ENCODE results near the gene ZC3H7B.
"Not testable (repeated sequence)": the region's sequence is repeated elsewhere in the genome, so short reads cannot be mapped to it uniquely, and the experiment has no call there.

ZC3H7B gene

DNA sequence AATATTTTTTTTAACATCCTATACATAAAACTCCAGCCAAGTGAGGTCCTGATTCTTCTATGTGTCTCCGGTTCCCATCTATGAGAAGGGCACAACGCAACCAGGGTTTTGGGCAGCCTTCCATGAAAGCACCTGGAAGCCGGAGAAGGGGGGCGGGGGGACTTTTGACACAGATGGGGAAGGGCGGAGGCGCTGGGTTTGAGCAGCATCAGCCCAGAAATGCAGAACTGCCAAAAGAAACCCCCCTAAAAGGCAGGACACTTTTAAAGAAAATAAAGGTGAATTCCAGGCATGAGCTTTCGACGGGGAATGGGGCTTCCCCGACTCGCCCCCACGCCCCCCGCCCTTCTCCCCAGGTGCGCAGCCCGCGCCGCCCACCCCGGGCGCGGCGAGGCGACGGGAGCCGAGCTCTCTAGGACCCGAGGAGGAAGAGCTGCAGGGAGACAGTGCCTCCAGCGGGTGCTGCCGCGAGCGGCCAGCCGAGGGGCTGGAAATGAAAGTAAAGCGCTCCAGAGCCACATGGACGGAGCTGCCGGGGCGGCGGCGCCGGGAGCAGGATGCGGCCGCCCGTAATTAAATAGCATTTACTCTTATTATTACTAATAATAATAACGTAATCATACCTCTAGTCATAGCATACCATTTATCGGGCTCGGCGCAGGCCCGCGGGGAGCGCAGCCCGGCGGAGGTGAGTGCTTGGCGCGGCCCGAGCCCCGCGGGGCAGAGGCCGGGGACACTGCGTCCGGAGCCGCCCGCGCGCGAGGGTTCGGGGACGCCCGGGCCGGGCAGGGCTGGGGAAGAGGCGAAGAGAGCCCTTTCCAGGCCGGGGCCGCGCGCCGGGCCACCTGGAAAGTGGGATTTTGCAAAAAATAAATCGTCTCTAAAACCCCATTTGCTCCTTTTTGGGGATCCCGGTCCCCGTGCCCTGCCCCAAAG lies at the start of gene ZC3H7B:
Gene ZC3H7B (plus strand): TSS at position 441 of the 936 bp plus-strand sequence. CDS start 19,136 bp downstream, outside the sequence.
- Histone ChIP-seq H3K27me3 (ENCODE audit: insufficient read depth, low read length) (no peaks in the 10 kb centered on the region), H3K4me3 (ENCODE audit: low read depth, low read length) (peak within 1 kb of the TSS; percentile 88), H3K4me1 (ENCODE audit: control insufficient read depth, insufficient read depth, low read length, unreplicated experiment) (peaks cover 19% of the 10 kb centered on the region), H2AFZ (ENCODE audit: low read length, unreplicated experiment) (peak within 1 kb of the TSS; percentile 33), H3K36me3 (ENCODE audit: insufficient read depth, low read length) (no peaks in the 10 kb centered on the region), H3K27ac (ENCODE audit: low read depth, low read length) (peak within 1 kb of the TSS; percentile 55), H3K79me2 (ENCODE audit: control insufficient read depth, insufficient read depth, low read length, unreplicated experiment) (peaks cover 51% of the 10 kb centered on the region)

DNA sequence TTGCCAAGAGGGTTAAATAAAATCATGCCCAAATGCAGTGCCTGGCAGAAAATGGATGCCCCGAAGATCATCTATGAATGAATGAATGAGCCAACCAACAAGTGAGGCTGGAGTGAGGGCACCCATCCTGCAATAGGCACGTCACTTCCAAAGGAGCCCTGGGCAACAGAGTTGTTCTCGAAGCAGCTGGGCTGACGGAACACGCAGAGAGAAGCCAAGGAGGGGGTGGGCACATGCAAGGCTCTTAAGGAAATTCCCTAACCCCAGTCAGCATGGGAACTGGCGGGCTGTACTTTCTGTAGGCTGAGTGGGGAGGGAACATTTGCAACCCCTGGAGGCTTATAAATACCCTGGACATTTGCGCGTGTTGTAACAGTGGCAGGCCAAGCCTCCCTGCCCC lies 49.0 kb upstream of the ZC3H7B start:
- Histone ChIP-seq H3K27me3 (ENCODE audit: insufficient read depth, low read length) (no peaks in the 10 kb centered on the region), H3K79me2 (ENCODE audit: control insufficient read depth, insufficient read depth, low read length, unreplicated experiment) (peaks cover 3% of the 10 kb centered on the region), H3K36me3 (ENCODE audit: insufficient read depth, low read length) (no peaks in the 10 kb centered on the region), H3K4me1 (ENCODE audit: control insufficient read depth, insufficient read depth, low read length, unreplicated experiment) (peaks cover 10% of the 10 kb centered on the region), H3K27ac (ENCODE audit: low read depth, low read length) (no peak overlapping the region), H2AFZ (ENCODE audit: low read length, unreplicated experiment) (no peak overlapping the region), H3K4me3 (ENCODE audit: low read depth, low read length) (no peak overlapping the region)

GRCh38 chr22:41254230-41254629 lies 47.1 kb upstream of the ZC3H7B start:
- no peaks in the 10 kb centered on the region for H3K36me3 ChIP-seq (ENCODE audit: insufficient read depth, low read length)
- no peaks in the 10 kb centered on the region for H3K27me3 ChIP-seq (ENCODE audit: insufficient read depth, low read length)
- no peak overlapping the region for H2AFZ ChIP-seq (ENCODE audit: low read length, unreplicated experiment)
- H3K4me3 ChIP-seq (ENCODE audit: low read depth, low read length) = no peak overlapping the region
- H3K79me2 ChIP-seq (ENCODE audit: control insufficient read depth, insufficient read depth, low read length, unreplicated experiment) = peaks cover 3% of the 10 kb centered on the region
- peaks cover 14% of the 10 kb centered on the region for H3K4me1 ChIP-seq (ENCODE audit: control insufficient read depth, insufficient read depth, low read length, unreplicated experiment)
- H3K27ac ChIP-seq (ENCODE audit: low read depth, low read length) = no peak overlapping the region

DNA sequence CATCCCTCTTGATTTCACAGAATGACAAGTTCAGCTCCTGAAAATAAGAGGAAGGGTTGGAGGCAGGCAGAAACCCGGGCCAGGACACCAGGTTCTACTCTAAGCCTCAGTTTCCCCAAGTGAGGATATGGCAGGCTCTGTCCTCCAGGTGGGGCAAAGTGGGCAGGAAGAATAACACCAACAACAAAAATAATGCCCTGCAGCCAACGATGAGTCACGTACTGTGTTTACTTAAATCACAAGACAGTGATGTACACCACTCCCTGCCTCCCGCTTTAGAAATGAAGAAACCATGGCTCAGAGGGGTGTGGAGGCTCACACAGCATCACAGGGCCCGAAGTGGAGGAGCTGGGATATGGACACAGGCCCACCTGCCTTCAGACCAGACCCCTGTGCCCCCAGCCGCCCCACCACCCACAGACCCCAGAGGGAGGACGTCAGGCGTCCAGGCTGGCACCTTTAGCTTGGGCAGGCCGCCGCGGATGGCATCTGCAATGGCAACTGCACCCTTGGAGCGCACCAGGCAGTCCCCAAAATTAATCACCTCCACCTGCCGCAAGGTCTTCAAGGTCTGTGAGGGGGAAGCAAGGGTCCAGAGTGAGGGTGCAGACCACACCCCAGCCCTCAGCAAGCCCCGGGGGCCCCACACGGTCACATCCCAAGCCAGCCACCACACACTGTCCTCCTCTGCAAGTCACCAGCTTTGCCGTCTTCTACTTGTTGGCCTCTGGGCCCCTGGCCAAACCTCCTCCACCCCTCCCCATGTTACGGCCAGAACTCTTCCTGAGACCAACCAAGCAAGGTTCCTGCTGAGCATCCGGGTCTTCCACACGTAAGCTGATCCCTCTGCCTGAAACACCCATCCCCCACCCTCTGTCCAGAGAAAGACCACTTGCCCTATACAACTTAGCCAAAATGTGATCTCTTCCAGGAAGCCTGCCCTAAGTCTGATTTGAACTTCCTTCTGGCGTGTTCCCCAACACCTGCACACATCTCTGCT lies 44.8 kb upstream of the ZC3H7B start:
- H3K27me3 ChIP-seq (ENCODE audit: insufficient read depth, low read length) = no peaks in the 10 kb centered on the region
- H3K4me3 ChIP-seq (ENCODE audit: low read depth, low read length) = no peak overlapping the region
- H3K27ac ChIP-seq (ENCODE audit: low read depth, low read length) = peak overlapping the region; percentile 45; the same call in 1 of the 2 replicates
- H3K79me2 ChIP-seq (ENCODE audit: control insufficient read depth, insufficient read depth, low read length, unreplicated experiment) = peaks cover 3% of the 10 kb centered on the region
- no peak overlapping the region for H2AFZ ChIP-seq (ENCODE audit: low read length, unreplicated experiment)
- H3K4me1 ChIP-seq (ENCODE audit: control insufficient read depth, insufficient read depth, low read length, unreplicated experiment) = peaks cover 14% of the 10 kb centered on the region
- 0 out of 2 replicates have a peak, but pooled peaks cover 7% of the 10 kb centered on the region for H3K36me3 ChIP-seq (ENCODE audit: insufficient read depth, low read length)

GRCh38 chr22:41257696-41258095 lies 43.6 kb upstream of the ZC3H7B start:
- no peak overlapping the region for H3K27ac ChIP-seq (ENCODE audit: low read depth, low read length)
- H2AFZ ChIP-seq (ENCODE audit: low read length, unreplicated experiment) = no peak overlapping the region
- H3K36me3 ChIP-seq (ENCODE audit: insufficient read depth, low read length) = 0 out of 2 replicates have a peak, but pooled peaks cover 8% of the 10 kb centered on the region
- peaks cover 3% of the 10 kb centered on the region for H3K79me2 ChIP-seq (ENCODE audit: control insufficient read depth, insufficient read depth, low read length, unreplicated experiment)
- H3K4me3 ChIP-seq (ENCODE audit: low read depth, low read length) = no peak overlapping the region
- H3K27me3 ChIP-seq (ENCODE audit: insufficient read depth, low read length) = no peaks in the 10 kb centered on the region
- H3K4me1 ChIP-seq (ENCODE audit: control insufficient read depth, insufficient read depth, low read length, unreplicated experiment) = peaks cover 14% of the 10 kb centered on the region

- H3K27ac ChIP-seq (ENCODE audit: low read depth, low read length); H3K79me2 ChIP-seq (ENCODE audit: control insufficient read depth, insufficient read depth, low read length, unreplicated experiment); H3K4me3 ChIP-seq (ENCODE audit: low read depth, low read length); H3K27me3 ChIP-seq (ENCODE audit: insufficient read depth, low read length); H3K36me3 ChIP-seq (ENCODE audit: insufficient read depth, low read length); H2AFZ ChIP-seq (ENCODE audit: low read length, unreplicated experiment): not testable (repeated sequence)
- peaks cover 14% of the 10 kb centered on the region for H3K4me1 ChIP-seq (ENCODE audit: control insufficient read depth, insufficient read depth, low read length, unreplicated experiment)
Observed at GRCh38 chr22:41259756-41260155, 41.6 kb upstream of the ZC3H7B start.

- no peak overlapping the region for H3K4me3 ChIP-seq (ENCODE audit: low read depth, low read length)
- peaks cover 14% of the 10 kb centered on the region for H3K4me1 ChIP-seq (ENCODE audit: control insufficient read depth, insufficient read depth, low read length, unreplicated experiment)
- no peaks in the 10 kb centered on the region for H3K27me3 ChIP-seq (ENCODE audit: insufficient read depth, low read length)
- H2AFZ ChIP-seq (ENCODE audit: low read length, unreplicated experiment) = no peak overlapping the region
- no peak overlapping the region for H3K27ac ChIP-seq (ENCODE audit: low read depth, low read length)
- H3K79me2 ChIP-seq (ENCODE audit: control insufficient read depth, insufficient read depth, low read length, unreplicated experiment) = peaks cover 3% of the 10 kb centered on the region
- H3K36me3 ChIP-seq (ENCODE audit: insufficient read depth, low read length) = 0 out of 2 replicates have a peak, but pooled peaks cover 8% of the 10 kb centered on the region
Observed at GRCh38 chr22:41260871-41261270, 40.5 kb upstream of the ZC3H7B start.

- H3K4me3 ChIP-seq (ENCODE audit: low read depth, low read length) = no peak overlapping the region
- 0 out of 2 replicates have a peak, but pooled peaks cover 8% of the 10 kb centered on the region for H3K36me3 ChIP-seq (ENCODE audit: insufficient read depth, low read length)
- no peaks in the 10 kb centered on the region for H3K27me3 ChIP-seq (ENCODE audit: insufficient read depth, low read length)
- no peak overlapping the region for H2AFZ ChIP-seq (ENCODE audit: low read length, unreplicated experiment)
- H3K79me2 ChIP-seq (ENCODE audit: control insufficient read depth, insufficient read depth, low read length, unreplicated experiment) = peaks cover 3% of the 10 kb centered on the region
- H3K27ac ChIP-seq (ENCODE audit: low read depth, low read length) = no peak overlapping the region
- H3K4me1 ChIP-seq (ENCODE audit: control insufficient read depth, insufficient read depth, low read length, unreplicated experiment) = peaks cover 10% of the 10 kb centered on the region
Observed at GRCh38 chr22:41261541-41262249, 39.6 kb upstream of the ZC3H7B start.

- Histone ChIP-seq H3K4me3 (ENCODE audit: low read depth, low read length) (no peak overlapping the region), H3K4me1 (ENCODE audit: control insufficient read depth, insufficient read depth, low read length, unreplicated experiment) (peaks cover 4% of the 10 kb centered on the region), H3K27ac (ENCODE audit: low read depth, low read length) (no peak overlapping the region), H2AFZ (ENCODE audit: low read length, unreplicated experiment) (no peak overlapping the region), H3K36me3 (ENCODE audit: insufficient read depth, low read length) (peaks cover 9% of the 10 kb centered on the region; the same call in 1 of the 2 replicates), H3K27me3 (ENCODE audit: insufficient read depth, low read length) (no peaks in the 10 kb centered on the region), H3K79me2 (ENCODE audit: control insufficient read depth, insufficient read depth, low read length, unreplicated experiment) (no peaks in the 10 kb centered on the region)
Observed at GRCh38 chr22:41262250-41262765, 39.0 kb upstream of the ZC3H7B start.
